A673 (cell line): ENCODE data around the gene GBX2.

Experiments
- CTCF ChIP-seq: fragments of 300-800, 200-600 bp; sonication (generic); conservative IDR thresholded peaks from 2 replicates; pipeline ENCODE4 v1.5.1; 2017; ENCODE audit warnings: low read depth, mild to moderate bottlenecking, antibody characterized with exemption, low read length, moderate library complexity, mixed read lengths
- EZH2 ChIP-seq: fragments of 200-600 bp; sonication (generic); IDR thresholded peaks from 2 replicates; pipeline ENCODE4 v1.6.1; 2017; ENCODE audit warnings: borderline replicate concordance, low read depth, mild to moderate bottlenecking, mixed read lengths, antibody characterized with exemption, low read length; ENCODE audit not compliant: poor library complexity, severe bottlenecking

GRCh38 chr2:236143811-236144210 is 24.4 kb downstream of the GBX2 start:
- TF ChIP-seq CTCF (no peak), EZH2 (no peak)
